Measurements from ENCODE around the gene BST1. TPM values are rescaled to one million over a fixed set of nuclear protein-coding genes. Genes with fewer than 3 reads are reported as not detected.

BST1 gene
- total and polyA plus RNA-seq, 2 of the 8 experiments (the other 6 are each of a cell fraction or from before 2014, with no cell fraction given): 0.52 to 0.54 TPM

- DNase-seq (ENCODE audit: low read depth in 1 of 2, low spot score in 2 of 2): no peak
- ChIA-PET CTCF (ENCODE audit: partially characterized antibody) (interaction anchor here (0.9 to 1.3 kb wide), 3 partner anchors 14 to 238 kb away, joined by 3 to 4 read pairs (median 3); no protein-coding TSS in a partner anchor), POLR2A (ENCODE audit: partially characterized antibody) (no interaction called here)
- Histone ChIP-seq H3K18ac (ENCODE audit: extremely low read depth, low read length) (no peak overlapping the region), H2BK20ac (ENCODE audit: low read length) (no peak overlapping the region), H2BK12ac (ENCODE audit: low read depth, low read length) (no peak overlapping the region), H3K4me1 (replicated peaks in 1 of 4; ENCODE audit: control insufficient read depth in 3 of 4, insufficient read depth in 4 of 4, low read length in 3 of 4) (no peaks in the 10 kb centered on the region), H3K23ac (ENCODE audit: insufficient read length) (no peak overlapping the region), H3K23me2 (ENCODE audit: low read depth, low read length) (no peaks in the 10 kb centered on the region), H3K9me3 (ENCODE audit: insufficient read depth in 2 of 2, low read depth in 1 of 2, low read length in 1 of 2) (no peaks in the 10 kb centered on the region), H3K14ac (ENCODE audit: insufficient read length) (no peak overlapping the region), H4K5ac (ENCODE audit: insufficient read length, low read depth, low read length) (no peak overlapping the region), H2AK5ac (ENCODE audit: low read depth, low read length) (no peak overlapping the region), H3K27ac (ENCODE audit: low read depth, low read length) (no peak overlapping the region), H3K56ac (replicated peaks; ENCODE audit: insufficient read length, low read depth, low read length) (no peak overlapping the region), H2BK15ac (ENCODE audit: low read length) (no peak overlapping the region), H2BK120ac (replicated peaks; ENCODE audit: low read depth, low read length) (no peak overlapping the region), H4K20me1 (replicated peaks in 1 of 2; ENCODE audit: control insufficient read depth in 1 of 2, insufficient read depth in 2 of 2, low read length in 2 of 2) (no peaks in the 10 kb centered on the region), H3K36me3 (ENCODE audit: control insufficient read depth in 2 of 4, insufficient read depth in 4 of 4, low read length in 3 of 4) (no peaks in the 10 kb centered on the region), H4K91ac (replicated peaks; ENCODE audit: insufficient read length, low read length) (no peak overlapping the region), H3K4me2 (ENCODE audit: insufficient read depth in 1 of 2, low read depth in 2 of 2, low read length in 2 of 2) (no peak overlapping the region), H2AFZ (ENCODE audit: low read length) (no peak overlapping the region), H3K4me3 (ENCODE audit: extremely low read depth in 1 of 4, insufficient read depth in 2 of 4, low read depth in 3 of 4, low read length in 4 of 4) (no peak overlapping the region), H3K79me1 (ENCODE audit: low read depth, low read length) (no peaks in the 10 kb centered on the region), H4K8ac (ENCODE audit: extremely low read depth, insufficient read depth, low read length) (no peak overlapping the region), H3K27me3 (replicated peaks in 1 of 4; ENCODE audit: control insufficient read depth in 3 of 4, extremely low read depth in 1 of 4, insufficient read depth in 3 of 4, low read length in 3 of 4) (peaks cover 0 to 1% (median 0%) of the 10 kb centered on the region in 4 experiments; a peak in 1 of 7 replicates), H3K4ac (replicated peaks; ENCODE audit: insufficient read length, low read depth, low read length) (no peak overlapping the region), H3K9ac (replicated peaks in 1 of 4; ENCODE audit: extremely low read depth in 1 of 4, low read depth in 3 of 4, low read length in 3 of 4) (no peak overlapping the region), H2BK5ac (ENCODE audit: low read depth, low read length) (no peak overlapping the region), H3K79me2 (ENCODE audit: control insufficient read depth in 1 of 2, insufficient read depth in 2 of 2, low read length in 2 of 2) (no peaks in the 10 kb centered on the region)
- FAIRE-seq: no peak
- WGBS, 2 experiments (ENCODE audit: extremely low coverage in 1 of 2, insufficient coverage in 1 of 2, insufficient read length in 1 of 2, insufficient replicate concordance in 2 of 2, low coverage in 1 of 2, low lambda C conversion rate in 2 of 2, missing lambda C conversion rate in 1 of 2): 83% methylated on average over 3 of the region's 3 CpGs; no CpG with 5 or more reads in 1 of the 2 experiments
- TF ChIP-seq SIRT6 (IDR thresholded peaks at IDR 0.05; ENCODE audit: low read length) (no peak), CBX5 (IDR thresholded peaks at IDR 0.05; ENCODE audit: low read depth, low read length) (no peak), SP4 (IDR thresholded peaks at IDR 0.05; ENCODE audit: low read length) (no peak)
Measured at GRCh38 chr4:15717657-15718416, 15.0 kb downstream of the BST1 start.
